ENCODE results near the gene NUMBL.
A peak's percentile ranks its signal among the peaks of the same experiment; 100 is the strongest.

The NUMBL gene

GRCh38 chr19:40716031-40716481 is 25.6 kb upstream of the NUMBL start:
- DNase-seq: no peak

DNA sequence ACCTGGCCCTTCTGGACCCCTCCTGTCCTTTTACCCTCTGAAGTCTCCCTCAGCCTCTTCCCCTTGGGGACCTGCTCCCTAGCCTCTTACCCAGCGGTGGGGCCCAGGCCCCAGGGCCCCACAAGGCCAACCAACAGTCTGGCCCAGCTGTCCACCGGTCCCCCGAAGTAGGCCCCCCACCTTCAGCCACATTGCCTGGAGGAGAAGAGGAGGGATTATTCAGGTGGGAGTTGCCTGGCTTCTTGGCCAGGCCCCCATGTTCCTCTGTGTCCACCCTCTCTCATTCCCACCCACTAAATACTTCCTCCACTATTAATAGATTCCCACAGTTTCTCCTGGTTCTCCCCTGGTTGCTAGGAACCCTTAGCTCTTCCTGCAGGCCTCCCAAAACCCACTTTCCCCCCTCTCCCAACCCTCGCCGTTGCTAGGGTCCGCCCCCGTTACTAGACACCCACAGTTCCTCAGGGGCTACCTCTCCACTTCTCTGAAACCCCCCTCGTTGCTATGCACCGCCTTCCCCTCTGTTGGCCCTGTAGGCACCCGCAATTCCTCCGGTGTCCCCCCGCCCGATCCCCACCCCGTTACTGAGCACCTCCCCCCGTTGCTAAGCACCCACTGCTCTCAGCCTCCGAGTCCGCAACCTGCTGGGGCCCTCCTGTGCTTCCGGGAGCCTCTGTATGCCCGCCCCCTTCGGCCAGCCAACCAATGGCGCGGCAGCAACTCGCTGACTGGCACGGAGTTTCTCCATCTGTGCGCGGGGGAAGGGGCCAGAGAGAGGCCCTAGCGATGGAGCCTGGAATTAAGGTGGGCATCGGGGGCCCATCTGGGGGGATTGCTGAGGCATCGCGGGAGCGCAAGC is 24.2 kb upstream of the NUMBL start:
- DNase-seq: peak; percentile 93

DNA sequence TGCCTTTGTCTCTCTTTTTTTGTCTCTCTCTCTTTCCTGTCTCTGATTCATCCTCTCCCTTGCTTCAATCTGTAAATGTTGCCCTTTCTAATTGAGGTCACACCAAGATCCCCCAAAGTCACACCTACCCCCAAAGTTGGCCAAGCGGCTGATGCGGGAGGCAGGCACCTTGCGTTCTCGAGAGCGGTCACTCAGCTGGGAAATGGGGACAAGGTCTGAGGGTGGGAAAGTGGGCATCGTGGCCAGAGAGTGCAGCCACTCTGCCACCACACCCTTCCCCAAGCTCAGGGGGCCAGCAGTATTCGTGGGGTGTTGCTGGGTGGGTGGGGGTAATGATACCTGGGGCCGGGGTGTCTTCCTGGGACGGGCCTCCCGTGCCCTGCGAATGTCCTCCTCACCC is 23.5 kb upstream of the NUMBL start:
- DNase-seq: no peak

GRCh38 chr19:40709817-40710216 is 19.4 kb upstream of the NUMBL start:
- DNase-seq: no peak

GRCh38 chr19:40707615-40708014 is 17.2 kb upstream of the NUMBL start:
- DNase-seq: no peak

- no peak for DNase-seq
These were observed 15.6 kb upstream of the NUMBL start for GRCh38 chr19:40705950-40706619.

DNA sequence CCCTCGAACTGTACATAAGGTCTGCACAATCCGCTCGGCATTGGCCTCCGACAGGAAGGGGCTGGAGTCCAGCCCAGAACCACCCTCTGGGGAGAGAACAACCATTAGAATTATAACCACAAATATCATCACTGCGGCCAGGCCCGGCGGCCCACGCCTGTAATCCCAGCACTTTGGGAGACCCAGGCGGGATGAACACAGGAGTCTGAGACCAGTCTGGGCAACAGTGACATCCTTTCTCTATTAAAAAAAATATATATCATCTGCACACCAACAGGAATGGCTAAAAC is 14.9 kb upstream of the NUMBL start:
- no peak for DNase-seq

DNA sequence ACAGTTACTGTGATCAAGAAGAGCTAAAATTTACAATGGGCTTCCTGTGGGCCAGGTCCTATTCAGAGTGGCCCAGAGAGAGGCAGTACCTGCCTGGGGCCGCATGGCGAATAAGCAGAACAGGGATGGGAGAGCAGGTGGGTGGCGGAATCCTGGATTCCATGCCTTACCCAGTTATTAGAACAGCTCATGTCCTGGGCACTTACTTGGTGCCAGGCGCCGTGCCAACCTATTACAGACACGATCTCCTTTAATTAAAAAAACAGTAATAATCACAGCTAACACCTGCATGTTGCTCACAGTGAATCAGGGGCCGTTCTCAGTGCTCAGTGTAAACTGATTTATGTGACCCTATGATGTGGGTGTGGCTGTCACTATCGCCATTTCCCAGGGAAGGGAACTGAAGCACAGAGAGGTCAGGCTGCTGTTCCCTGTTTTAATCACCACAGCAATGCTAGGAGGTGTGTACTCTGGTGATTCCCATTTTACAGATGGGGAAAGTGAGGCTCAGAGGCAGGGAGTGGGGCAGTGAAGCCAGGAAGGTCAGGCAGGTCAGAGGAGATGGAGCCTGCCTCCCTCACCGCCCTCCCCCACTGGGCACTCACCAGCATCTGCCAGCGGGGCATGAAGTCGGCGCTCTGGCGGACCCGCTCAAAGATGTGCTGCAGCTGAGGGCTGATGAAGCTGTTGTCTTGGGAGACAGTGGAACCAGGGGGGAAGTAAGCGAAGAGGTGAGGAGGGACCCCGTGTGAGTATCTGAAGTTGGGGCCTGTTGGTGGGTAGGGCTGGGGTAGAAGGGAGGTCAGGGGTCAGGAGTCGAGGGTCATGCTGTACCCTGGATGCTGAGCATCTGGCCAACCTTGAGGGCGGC is 14.3 kb upstream of the NUMBL start:
- DNase-seq: no peak

GRCh38 chr19:40703029-40703755 is 12.7 kb upstream of the NUMBL start:
- no peak for DNase-seq

GRCh38 chr19:40702337-40703012 is 12.0 kb upstream of the NUMBL start:
- no peak for DNase-seq

DNA sequence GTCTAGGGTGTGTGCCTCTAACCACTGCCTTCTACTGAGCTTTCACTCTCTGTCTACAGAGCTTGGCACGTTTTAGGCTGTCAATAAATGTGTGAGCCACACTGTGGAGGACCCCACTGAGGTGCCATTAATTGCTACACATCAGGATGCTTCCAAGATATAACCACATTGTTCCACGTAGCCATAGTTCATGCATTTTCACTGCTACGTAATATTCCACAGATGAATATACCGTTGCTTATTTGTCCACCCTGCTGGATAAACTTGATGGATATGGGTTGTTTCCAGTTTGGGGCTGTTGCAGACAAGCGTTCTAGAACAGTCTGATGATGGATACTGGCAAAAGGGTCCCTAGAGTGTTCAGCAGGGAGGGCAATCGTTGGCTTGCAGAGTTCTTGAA is 11.3 kb upstream of the NUMBL start:
- DNase-seq: no peak

GRCh38 chr19:40700083-40700482 is 9.6 kb upstream of the NUMBL start:
- DNase-seq: no peak

GRCh38 chr19:40697007-40697406 is 6.6 kb upstream of the NUMBL start:
- no peak for DNase-seq

- no peak for DNase-seq
These were observed 5.4 kb upstream of the NUMBL start for GRCh38 chr19:40695881-40696280.

GRCh38 chr19:40693896-40694295 is 3.4 kb upstream of the NUMBL start:
- DNase-seq: no peak

DNA sequence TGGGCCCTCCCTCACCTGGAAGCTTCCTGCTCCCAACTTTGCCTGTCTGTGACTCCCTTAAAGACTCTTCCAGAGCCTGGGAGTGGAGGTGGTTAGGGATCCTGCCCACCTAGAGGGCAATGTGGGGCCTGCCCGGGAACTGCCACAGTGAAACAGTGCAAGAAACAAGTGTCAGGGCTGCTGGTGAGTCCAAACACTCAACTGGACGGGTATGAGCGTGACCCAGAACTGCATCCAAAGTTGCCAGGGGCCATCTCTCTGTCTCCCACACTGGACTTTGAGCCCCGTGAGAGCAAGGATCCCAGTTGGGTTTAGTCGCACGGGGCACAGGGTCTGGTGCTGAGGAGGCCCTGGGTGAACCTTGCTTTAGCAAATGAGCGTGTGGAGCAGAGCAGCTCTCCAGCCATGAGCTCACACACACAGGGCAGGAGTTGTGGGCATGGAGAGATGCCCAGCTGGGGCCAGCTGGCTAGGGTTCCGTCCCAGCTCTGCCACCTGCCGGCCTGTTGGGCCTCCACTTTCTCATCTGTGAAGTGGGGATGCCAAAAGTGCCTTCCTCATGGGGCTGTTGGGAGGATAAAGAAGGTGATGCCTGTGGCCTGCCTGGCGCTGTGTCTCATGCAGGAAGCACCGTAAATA is 2.8 kb upstream of the NUMBL start:
- DNase-seq: no peak

DNA sequence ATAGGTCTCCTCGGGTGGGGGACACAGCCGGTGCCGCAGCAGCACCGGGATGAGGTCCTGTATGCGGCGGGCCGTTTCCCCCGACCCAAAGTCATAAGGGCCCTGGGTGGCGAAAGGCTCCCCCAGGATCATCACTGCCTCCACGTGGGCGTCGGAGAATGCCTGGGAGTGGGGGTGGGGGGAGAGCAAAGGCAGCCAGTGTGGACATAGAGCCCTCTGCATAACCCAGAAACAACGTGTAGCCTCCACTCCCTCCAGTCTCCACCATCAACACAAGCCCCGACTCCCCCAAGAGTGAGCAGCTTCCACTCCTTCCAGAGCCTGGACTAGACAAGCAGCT is 1.7 kb upstream of the NUMBL start:
- no peak for DNase-seq

DNA sequence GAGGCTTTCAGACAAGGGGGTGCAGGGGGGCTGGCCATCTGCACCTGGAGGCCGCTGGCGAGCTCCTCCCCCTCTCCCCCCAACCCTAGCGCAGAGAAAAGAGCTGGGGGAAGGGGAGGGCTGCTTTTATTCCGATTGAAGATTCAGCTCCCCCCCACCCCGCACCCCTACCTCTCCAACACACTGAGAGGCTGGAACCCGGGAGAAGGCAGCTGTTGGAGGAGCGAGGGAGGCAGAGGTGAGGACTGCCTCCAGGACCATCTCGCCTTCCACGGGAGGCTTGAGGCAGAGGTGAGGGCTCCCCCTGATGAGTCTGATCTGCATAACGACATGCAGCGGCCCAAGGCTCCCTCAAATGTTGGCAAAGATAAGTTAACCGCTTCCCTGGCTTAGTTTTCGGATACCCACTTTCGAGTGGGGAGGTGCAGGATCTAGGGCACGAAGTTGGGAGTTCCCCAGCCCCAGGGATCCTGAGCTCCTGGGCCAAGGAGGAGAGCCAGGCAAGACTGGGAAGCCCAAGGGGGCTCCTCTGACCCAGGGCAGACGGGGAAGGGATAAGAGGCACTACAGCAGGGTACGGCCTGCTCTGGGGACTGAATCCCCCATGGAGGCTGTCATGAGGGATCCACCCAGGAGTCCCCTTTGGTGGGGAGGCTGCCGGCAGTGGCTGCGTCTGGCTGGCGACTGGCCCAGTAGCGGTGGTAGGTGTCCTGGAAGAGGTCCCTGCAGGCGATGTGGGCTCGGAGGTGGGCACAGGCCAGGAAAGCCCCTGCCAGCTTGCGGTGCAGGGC is 1.2 kb upstream of the NUMBL start:
- DNase-seq: no peak

DNA sequence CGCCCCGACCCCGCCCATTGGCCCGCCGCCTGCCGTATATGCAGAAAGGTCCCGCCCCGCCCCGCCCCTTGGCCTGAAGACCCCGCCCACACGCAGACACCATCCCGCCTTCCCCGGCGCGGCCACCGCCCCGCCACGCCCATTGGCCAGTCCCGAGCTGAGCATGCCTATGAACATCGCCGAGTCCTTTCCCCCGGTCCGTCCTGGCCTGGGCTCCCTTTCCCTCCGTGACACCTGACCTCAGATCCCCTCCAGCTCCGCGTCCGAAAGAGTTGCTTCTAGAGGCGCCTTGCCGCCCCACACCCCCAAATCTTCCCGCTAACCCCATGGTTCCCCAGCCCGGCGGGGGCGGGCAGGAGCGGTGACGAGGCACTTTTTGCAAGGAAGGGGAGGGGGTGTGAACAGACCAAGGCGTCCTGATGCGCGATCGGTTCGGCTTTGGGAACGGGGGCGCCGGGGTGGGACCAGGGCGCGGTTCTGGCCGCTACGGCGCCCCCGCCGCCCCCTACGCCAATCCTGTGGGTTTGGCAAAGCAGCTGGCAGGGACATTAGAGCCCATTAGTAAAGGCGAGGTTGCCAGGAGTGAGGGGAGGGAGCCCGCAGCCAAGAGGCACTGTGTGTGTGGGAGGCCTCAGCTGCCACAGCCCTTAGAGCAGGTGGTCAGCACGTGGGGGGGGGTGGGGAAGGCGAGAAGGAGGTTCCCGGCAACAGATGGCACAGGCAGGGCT is 406 bp upstream of the NUMBL start:
- peak; percentile 81 for DNase-seq

GRCh38 chr19:40689339-40690049 is 957 bp downstream of the NUMBL start:
- DNase-seq: no peak

Data from GDM1 (cell line).